ENCODE measurements around the gene RAET1L. TPM values are rescaled to one million over a fixed set of nuclear protein-coding genes. Genes with fewer than 3 reads are reported as not detected.

Gene RAET1L
- total and polyA plus RNA-seq, 9 of the 15 experiments (the other 6 are each of a cell fraction or from before 2014, with no cell fraction given) = not detected

DNA sequence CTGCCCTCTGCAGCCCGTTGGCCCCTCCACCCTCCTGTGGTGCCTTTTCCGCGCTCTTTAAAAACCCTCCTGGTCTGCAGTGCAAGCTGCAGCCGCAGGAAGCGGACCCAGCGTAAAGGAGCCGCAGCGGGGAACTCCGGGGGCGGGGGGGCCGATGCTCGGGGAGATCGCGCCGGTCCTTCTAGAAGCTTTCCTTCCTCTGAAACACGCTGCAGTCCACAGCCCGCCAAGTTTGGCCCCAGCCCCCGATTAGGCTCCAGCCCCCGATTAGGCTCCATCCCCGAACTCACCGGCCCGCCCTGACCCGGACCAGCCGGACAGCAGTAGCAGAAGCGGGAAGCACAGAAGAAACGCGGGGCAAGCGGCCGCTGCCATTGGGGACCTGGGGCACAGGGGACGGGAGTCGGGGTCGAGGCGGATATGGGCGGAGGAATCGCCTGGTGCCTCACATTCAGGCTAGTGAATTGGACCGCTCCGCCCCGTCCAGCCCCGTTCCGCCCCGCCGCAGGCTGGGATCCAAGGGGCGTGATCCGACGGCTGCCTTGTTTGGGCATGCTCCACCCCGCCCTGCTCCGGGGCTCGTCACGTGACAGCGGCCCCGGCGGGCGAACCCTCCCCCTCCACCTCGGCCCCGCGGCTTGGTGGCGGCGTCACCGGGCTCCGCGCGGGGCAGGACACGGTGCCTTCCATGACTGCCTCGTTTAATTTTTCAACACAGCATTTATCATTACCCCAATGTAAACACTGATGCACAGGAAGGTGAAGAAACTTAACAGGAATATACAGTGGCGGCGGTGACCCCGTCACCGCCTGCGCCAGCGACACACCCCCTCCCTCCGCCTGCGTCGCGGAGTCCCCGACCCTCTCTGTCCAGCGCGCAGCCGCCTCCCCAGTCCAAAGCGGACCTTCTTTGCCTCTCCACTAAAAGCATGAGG is 20.3 kb downstream of the RAET1L start (continued):
- TF ChIP-seq, protein P1, sequence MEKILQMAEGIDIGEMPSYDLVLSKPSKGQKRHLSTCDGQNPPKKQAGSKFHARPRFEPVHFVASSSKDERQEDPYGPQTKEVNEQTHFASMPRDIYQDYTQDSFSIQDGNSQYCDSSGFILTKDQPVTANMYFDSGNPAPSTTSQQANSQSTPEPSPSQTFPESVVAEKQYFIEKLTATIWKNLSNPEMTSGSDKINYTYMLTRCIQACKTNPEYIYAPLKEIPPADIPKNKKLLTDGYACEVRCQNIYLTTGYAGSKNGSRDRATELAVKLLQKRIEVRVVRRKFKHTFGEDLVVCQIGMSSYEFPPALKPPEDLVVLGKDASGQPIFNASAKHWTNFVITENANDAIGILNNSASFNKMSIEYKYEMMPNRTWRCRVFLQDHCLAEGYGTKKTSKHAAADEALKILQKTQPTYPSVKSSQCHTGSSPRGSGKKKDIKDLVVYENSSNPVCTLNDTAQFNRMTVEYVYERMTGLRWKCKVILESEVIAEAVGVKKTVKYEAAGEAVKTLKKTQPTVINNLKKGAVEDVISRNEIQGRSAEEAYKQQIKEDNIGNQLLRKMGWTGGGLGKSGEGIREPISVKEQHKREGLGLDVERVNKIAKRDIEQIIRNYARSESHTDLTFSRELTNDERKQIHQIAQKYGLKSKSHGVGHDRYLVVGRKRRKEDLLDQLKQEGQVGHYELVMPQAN (IDR thresholded peaks at IDR 0.05; ENCODE audit: borderline replicate concordance) = peak; percentile 84; the same call in 1 of the 2 replicates
- TF ChIP-seq RNF2 (IDR thresholded peaks at IDR 0.05) (peak; percentile 45; the same call in 1 of the 2 replicates), NRF1 (conservative IDR thresholded peaks at IDR 0.05 in 1 of 2, IDR thresholded peaks at IDR 0.05 in 1 of 2) (peak; percentile 87 to 89), CHD4 (IDR thresholded peaks at IDR 0.05; ENCODE audit: insufficient read depth, insufficient replicate concordance, low read depth, low read length, poor library complexity, severe bottlenecking) (no peak), ELF1 (tag; IDR thresholded peaks at IDR 0.05) (0 out of 2 replicates have a peak, but pooled peaks have one; percentile 29), NFE2L1 (tag; IDR thresholded peaks at IDR 0.05; ENCODE audit: borderline replicate concordance, low read depth) (no peak), NCOA1 (IDR thresholded peaks at IDR 0.05; ENCODE audit: low read depth) (peak; percentile 58), CREM (IDR thresholded peaks at IDR 0.05; ENCODE audit: low read depth) (peak; percentile 81), MEF2A (IDR thresholded peaks at IDR 0.05; ENCODE audit: control insufficient read depth, low read depth, low read length) (no peak), TAL1 (IDR thresholded peaks at IDR 0.05) (no peak), ZNF584 (CRISPR knock-in tag; IDR thresholded peaks at IDR 0.05; ENCODE audit: low read depth) (no peak), KAT7 (CRISPR knock-in tag; IDR thresholded peaks at IDR 0.05; ENCODE audit: borderline replicate concordance) (no peak; the same call in 1 of the 2 replicates), XRCC4 (IDR thresholded peaks at IDR 0.05; ENCODE audit: extremely low read depth, insufficient read depth, insufficient read length) (no peak)
- TF ChIP-seq, protein P2, sequence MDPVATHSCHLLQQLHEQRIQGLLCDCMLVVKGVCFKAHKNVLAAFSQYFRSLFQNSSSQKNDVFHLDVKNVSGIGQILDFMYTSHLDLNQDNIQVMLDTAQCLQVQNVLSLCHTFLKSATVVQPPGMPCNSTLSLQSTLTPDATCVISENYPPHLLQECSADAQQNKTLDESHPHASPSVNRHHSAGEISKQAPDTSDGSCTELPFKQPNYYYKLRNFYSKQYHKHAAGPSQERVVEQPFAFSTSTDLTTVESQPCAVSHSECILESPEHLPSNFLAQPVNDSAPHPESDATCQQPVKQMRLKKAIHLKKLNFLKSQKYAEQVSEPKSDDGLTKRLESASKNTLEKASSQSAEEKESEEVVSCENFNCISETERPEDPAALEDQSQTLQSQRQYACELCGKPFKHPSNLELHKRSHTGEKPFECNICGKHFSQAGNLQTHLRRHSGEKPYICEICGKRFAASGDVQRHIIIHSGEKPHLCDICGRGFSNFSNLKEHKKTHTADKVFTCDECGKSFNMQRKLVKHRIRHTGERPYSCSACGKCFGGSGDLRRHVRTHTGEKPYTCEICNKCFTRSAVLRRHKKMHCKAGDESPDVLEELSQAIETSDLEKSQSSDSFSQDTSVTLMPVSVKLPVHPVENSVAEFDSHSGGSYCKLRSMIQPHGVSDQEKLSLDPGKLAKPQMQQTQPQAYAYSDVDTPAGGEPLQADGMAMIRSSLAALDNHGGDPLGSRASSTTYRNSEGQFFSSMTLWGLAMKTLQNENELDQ (CRISPR knock-in tag; IDR thresholded peaks at IDR 0.05; ENCODE audit: borderline replicate concordance) = no peak
- TF ChIP-seq, protein P3, sequence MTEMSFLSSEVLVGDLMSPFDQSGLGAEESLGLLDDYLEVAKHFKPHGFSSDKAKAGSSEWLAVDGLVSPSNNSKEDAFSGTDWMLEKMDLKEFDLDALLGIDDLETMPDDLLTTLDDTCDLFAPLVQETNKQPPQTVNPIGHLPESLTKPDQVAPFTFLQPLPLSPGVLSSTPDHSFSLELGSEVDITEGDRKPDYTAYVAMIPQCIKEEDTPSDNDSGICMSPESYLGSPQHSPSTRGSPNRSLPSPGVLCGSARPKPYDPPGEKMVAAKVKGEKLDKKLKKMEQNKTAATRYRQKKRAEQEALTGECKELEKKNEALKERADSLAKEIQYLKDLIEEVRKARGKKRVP (CRISPR knock-in tag; IDR thresholded peaks at IDR 0.05) = no peak
- TF ChIP-seq, protein P4, sequence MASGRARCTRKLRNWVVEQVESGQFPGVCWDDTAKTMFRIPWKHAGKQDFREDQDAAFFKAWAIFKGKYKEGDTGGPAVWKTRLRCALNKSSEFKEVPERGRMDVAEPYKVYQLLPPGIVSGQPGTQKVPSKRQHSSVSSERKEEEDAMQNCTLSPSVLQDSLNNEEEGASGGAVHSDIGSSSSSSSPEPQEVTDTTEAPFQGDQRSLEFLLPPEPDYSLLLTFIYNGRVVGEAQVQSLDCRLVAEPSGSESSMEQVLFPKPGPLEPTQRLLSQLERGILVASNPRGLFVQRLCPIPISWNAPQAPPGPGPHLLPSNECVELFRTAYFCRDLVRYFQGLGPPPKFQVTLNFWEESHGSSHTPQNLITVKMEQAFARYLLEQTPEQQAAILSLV (tag; IDR thresholded peaks at IDR 0.05) = no peak
- TF ChIP-seq, protein P5, sequence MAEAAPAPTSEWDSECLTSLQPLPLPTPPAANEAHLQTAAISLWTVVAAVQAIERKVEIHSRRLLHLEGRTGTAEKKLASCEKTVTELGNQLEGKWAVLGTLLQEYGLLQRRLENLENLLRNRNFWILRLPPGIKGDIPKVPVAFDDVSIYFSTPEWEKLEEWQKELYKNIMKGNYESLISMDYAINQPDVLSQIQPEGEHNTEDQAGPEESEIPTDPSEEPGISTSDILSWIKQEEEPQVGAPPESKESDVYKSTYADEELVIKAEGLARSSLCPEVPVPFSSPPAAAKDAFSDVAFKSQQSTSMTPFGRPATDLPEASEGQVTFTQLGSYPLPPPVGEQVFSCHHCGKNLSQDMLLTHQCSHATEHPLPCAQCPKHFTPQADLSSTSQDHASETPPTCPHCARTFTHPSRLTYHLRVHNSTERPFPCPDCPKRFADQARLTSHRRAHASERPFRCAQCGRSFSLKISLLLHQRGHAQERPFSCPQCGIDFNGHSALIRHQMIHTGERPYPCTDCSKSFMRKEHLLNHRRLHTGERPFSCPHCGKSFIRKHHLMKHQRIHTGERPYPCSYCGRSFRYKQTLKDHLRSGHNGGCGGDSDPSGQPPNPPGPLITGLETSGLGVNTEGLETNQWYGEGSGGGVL (CRISPR knock-in tag; IDR thresholded peaks at IDR 0.05) = no peak

All from K562 (cell line).